Type B pancreatic cell (in vitro differentiated cells): ENCODE measurements around the gene RRP15. TPM values are rescaled to one million over a fixed set of nuclear protein-coding genes. Genes with fewer than 3 reads are reported as not detected.

ENCODE experiments used
- DNase-seq: peaks from one replicate; pipeline ENCODE4 v3.0.0; 2021; ENCODE audit warnings: mixed read lengths; ENCODE audit not compliant: unreplicated experiment; ENCODE audit errors: extremely low spot score
- H3K27ac Mint-ChIP-seq: 2 replicates; pipeline ENCODE4 v1.8.0; 2021; ENCODE audit warnings: mild to moderate bottlenecking, mixed read lengths
- H3K27me3 Mint-ChIP-seq: 2 replicates; pipeline ENCODE4 v1.8.0; 2021; ENCODE audit warnings: mixed read lengths
- H3K36me3 Mint-ChIP-seq: 2 replicates; pipeline ENCODE4 v1.8.0; 2021; ENCODE audit warnings: mixed read lengths
- H3K4me1 Mint-ChIP-seq: one replicate; pipeline ENCODE4 v1.8.0; 2021; ENCODE audit warnings: mixed read lengths; ENCODE audit not compliant: unreplicated experiment
- H3K4me3 Mint-ChIP-seq: 2 replicates; pipeline ENCODE4 v1.8.0; 2021; ENCODE audit warnings: mild to moderate bottlenecking, mixed read lengths
- H3K9me3 Mint-ChIP-seq: 2 replicates; pipeline ENCODE4 v1.8.0; 2021; ENCODE audit warnings: mixed read lengths
- CTCF ChIP-seq: fragments of 200-600 bp; sonication (generic); conservative IDR thresholded peaks from 2 replicates; pipeline ENCODE4 v1.5.0; 2021; ENCODE audit warnings: antibody characterized with exemption, mild to moderate bottlenecking
- total RNA-seq: library from RNA; stranded (reverse); gene quantifications from 2 replicates; pipeline ENCODE4 v1.2.1, GENCODE V29; 2021; ENCODE audit warnings: low replicate concordance

Gene RRP15
- total RNA-seq, 1 donor from 2014 or later, result 22.9 TPM

- Mint-ChIP-seq H3K4me1 (peaks cover 41% of the 10 kb centered on the region), H3K27ac (no peak overlapping the region), H3K9me3 (no peaks in the 10 kb centered on the region), H3K4me3 (no peak overlapping the region), H3K36me3 (peaks cover 28% of the 10 kb centered on the region), H3K27me3 (no peaks in the 10 kb centered on the region)
- no peak for TF ChIP-seq CTCF
- DNase-seq, result no peak
These were observed 79.1 kb downstream of the RRP15 start for GRCh38 chr1:218364028-218364710.

- Mint-ChIP-seq H3K4me1 (peaks cover 44% of the 10 kb centered on the region), H3K36me3 (peaks cover 32% of the 10 kb centered on the region), H3K9me3 (no peaks in the 10 kb centered on the region), H3K27me3 (no peaks in the 10 kb centered on the region), H3K27ac (no peak overlapping the region), H3K4me3 (no peak overlapping the region)
- DNase-seq, result no peak
- no peak for TF ChIP-seq CTCF
These were observed 80.3 kb downstream of the RRP15 start for GRCh38 chr1:218365226-218365999.

- no peaks in the 10 kb centered on the region for H3K9me3 Mint-ChIP-seq
- no peaks in the 10 kb centered on the region for H3K27me3 Mint-ChIP-seq
- no peak for DNase-seq
- H3K4me3 Mint-ChIP-seq, result no peak overlapping the region
- H3K4me1 Mint-ChIP-seq, result peaks cover 45% of the 10 kb centered on the region
- H3K27ac Mint-ChIP-seq, result no peak overlapping the region
- TF ChIP-seq CTCF, result no peak
- peaks cover 35% of the 10 kb centered on the region for H3K36me3 Mint-ChIP-seq
These were observed 81.4 kb downstream of the RRP15 start for GRCh38 chr1:218366322-218367052.

- H3K4me1 Mint-ChIP-seq, result peaks cover 46% of the 10 kb centered on the region
- H3K27ac Mint-ChIP-seq, result no peak overlapping the region
- no peak for TF ChIP-seq CTCF
- no peaks in the 10 kb centered on the region for H3K9me3 Mint-ChIP-seq
- no peak for DNase-seq
- H3K4me3 Mint-ChIP-seq, result peak overlapping the region; percentile 14
- H3K27me3 Mint-ChIP-seq, result no peaks in the 10 kb centered on the region
- peaks cover 35% of the 10 kb centered on the region for H3K36me3 Mint-ChIP-seq
These were observed 82.0 kb downstream of the RRP15 start for GRCh38 chr1:218367118-218367517.

GRCh38 chr1:218368686-218369085, 83.6 kb downstream of the RRP15 start:
- no peak for TF ChIP-seq CTCF
- H3K27ac Mint-ChIP-seq, result no peak overlapping the region
- H3K4me3 Mint-ChIP-seq, result no peak overlapping the region
- peaks cover 31% of the 10 kb centered on the region for H3K36me3 Mint-ChIP-seq
- no peak for DNase-seq
- peaks cover 53% of the 10 kb centered on the region for H3K4me1 Mint-ChIP-seq
- no peaks in the 10 kb centered on the region for H3K9me3 Mint-ChIP-seq
- no peaks in the 10 kb centered on the region for H3K27me3 Mint-ChIP-seq
